ENCODE data around the gene MSI2.
A peak's percentile ranks its signal among the peaks of the same experiment; 100 is the strongest.

Gene MSI2

DNA sequence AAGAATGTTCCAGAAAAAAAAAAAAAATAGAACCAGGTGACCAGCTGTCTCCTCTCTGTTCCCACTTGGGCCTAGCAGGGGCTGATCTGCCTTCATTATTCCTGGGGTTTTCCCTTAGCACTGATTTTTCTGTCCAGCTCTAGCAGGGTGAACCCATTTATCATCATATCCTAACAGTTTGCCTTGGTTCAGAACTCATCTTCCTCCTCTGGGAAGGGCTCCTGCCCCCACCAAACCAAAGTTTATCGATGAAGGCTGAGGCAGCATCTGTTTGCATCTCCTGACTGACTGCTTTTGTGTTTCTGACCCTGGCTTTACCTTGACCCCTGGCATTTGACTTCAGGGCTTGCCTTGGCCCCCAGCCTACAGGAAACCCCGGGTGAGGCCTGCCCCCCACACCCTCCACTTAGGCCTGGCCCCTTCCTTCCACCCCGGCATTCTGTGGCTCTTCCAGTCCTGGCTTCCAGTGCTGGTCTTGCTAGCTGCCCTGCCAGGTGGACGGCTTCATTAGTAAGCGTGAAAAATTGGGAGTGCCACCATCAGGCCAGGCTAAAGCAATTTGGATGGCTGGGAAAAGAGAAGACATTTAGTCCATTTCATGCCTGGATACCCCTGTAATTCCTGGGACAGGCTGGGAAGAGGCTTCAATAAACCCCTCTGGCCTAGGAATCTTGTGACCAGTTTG lies 323.9 kb downstream of the MSI2 start:
- no peak overlapping the region for H3K4me3 ChIP-seq (ENCODE audit: low read depth, low read length)
- DNase-seq (ENCODE audit: low read depth): no peak
- TF ChIP-seq CTCF (IDR thresholded peaks at IDR 0.05; ENCODE audit: control insufficient read depth, extremely low read depth, insufficient read depth): no peak

DNA sequence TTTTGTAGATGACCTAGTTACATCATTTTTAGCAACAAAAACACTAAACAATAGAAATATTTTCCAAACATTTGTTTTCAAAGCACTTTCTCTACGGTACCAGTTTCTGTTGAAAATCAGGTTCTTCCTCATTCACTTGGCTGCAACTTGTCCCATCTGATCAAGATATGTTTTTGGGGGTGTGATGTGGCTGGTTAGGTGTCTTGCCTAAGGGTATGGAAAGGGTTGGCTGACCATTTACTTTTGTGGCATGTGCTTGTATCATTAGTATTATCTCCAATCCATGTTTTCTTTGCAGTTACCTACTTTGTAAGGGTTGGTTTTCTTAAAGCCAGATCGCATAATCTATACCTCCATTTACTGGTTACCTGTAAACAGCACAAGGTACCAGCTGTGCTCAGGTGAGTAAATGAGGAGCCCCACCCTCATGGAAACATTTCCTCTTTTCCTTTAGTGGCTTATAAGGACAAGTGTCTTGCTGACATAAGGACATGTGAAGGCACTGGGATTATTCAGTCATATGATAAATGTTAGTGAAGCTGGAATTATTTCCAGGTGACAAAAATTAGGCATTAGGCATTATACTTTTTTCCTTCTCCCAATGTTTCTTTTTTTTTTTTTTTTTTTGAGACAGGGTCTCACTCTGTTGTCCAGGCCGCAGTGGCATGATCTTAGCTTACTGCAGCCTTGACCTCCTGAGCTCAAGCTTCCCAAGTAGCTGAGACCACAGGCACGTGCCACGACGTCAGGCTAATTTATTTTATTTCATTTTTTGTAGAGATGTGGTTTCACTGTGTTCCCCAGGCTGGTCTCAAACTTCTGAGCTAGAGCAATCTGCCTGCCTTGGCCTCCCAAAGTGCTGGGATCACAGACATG lies 326.8 kb downstream of the MSI2 start:
- DNase-seq (ENCODE audit: low read depth): peak; percentile 63
- no peak for TF ChIP-seq CTCF (IDR thresholded peaks at IDR 0.05; ENCODE audit: control insufficient read depth, extremely low read depth, insufficient read depth)
- H3K4me3 ChIP-seq (ENCODE audit: low read depth, low read length): no peak overlapping the region

DNA sequence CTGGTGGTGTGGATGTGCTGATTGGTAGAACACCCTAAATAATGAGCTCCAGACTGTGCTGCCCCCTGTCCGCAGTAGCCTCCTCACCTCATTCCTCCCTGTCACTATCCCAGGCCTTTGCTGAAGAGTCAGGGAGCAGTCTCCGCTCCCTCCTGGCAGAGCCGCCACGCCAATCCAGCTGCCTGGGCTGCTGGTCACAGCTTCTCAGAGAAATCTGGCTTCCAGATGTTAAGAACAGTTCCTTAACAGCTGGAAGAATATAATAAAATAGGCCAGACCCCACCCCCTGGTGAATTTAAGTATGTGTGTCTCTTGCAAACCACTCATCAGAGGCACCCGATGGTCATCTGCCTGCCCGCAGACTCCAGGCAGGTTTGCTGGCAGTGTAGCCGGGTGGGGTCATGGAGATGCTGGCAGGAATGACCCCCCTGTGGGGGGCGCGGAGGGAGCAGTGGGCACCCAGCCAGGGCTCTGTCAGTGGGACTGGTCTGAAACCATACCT lies 327.8 kb downstream of the MSI2 start:
- TF ChIP-seq CTCF (IDR thresholded peaks at IDR 0.05; ENCODE audit: control insufficient read depth, extremely low read depth, insufficient read depth): no peak
- no peak overlapping the region for H3K4me3 ChIP-seq (ENCODE audit: low read depth, low read length)
- DNase-seq (ENCODE audit: low read depth): no peak

- DNase-seq (ENCODE audit: low read depth): no peak
- H3K4me3 ChIP-seq (ENCODE audit: low read depth, low read length): no peak overlapping the region
- TF ChIP-seq CTCF (IDR thresholded peaks at IDR 0.05; ENCODE audit: control insufficient read depth, extremely low read depth, insufficient read depth): no peak
Measured at GRCh38 chr17:57585341-57586195, 329.2 kb downstream of the MSI2 start.

GRCh38 chr17:57586196-57586740 lies 329.9 kb downstream of the MSI2 start:
- no peak for DNase-seq (ENCODE audit: low read depth)
- no peak for TF ChIP-seq CTCF (IDR thresholded peaks at IDR 0.05; ENCODE audit: control insufficient read depth, extremely low read depth, insufficient read depth)
- no peak overlapping the region for H3K4me3 ChIP-seq (ENCODE audit: low read depth, low read length)

- TF ChIP-seq CTCF (IDR thresholded peaks at IDR 0.05; ENCODE audit: control insufficient read depth, extremely low read depth, insufficient read depth): no peak
- no peak overlapping the region for H3K4me3 ChIP-seq (ENCODE audit: low read depth, low read length)
- DNase-seq (ENCODE audit: low read depth): no peak
Measured at GRCh38 chr17:57586742-57587141, 330.4 kb downstream of the MSI2 start.

All from LNCaP clone FGC (cell line).